ENCODE measurements around the gene B3GLCT.

The B3GLCT gene

DNA sequence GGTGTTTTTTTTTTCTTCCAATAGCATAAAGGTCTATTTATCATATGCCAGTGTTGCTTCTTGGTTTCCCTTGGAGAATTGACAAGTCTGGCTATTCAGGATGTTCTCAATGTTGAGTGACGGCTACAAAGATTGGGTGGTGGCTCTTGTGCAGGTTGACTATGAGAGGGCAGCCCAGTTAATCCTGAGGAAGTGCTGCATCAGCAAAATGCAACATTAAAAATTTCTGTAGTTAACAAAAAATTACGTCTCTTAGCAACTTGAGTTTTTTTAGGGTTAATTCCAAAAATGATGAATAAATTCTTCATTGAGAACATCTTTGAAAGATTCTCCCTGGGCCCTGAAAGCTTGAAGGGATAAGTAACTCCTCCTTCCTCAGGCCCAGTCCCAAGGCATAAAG lies 147.1 kb downstream of the B3GLCT start:
- H3K4me3 ChIP-seq (ENCODE audit: low read depth, low read length): no peak overlapping the region
- TF ChIP-seq, protein P1, sequence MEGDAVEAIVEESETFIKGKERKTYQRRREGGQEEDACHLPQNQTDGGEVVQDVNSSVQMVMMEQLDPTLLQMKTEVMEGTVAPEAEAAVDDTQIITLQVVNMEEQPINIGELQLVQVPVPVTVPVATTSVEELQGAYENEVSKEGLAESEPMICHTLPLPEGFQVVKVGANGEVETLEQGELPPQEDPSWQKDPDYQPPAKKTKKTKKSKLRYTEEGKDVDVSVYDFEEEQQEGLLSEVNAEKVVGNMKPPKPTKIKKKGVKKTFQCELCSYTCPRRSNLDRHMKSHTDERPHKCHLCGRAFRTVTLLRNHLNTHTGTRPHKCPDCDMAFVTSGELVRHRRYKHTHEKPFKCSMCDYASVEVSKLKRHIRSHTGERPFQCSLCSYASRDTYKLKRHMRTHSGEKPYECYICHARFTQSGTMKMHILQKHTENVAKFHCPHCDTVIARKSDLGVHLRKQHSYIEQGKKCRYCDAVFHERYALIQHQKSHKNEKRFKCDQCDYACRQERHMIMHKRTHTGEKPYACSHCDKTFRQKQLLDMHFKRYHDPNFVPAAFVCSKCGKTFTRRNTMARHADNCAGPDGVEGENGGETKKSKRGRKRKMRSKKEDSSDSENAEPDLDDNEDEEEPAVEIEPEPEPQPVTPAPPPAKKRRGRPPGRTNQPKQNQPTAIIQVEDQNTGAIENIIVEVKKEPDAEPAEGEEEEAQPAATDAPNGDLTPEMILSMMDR (IDR thresholded peaks at IDR 0.05; ENCODE audit: low read depth, low read length): no peak

DNA sequence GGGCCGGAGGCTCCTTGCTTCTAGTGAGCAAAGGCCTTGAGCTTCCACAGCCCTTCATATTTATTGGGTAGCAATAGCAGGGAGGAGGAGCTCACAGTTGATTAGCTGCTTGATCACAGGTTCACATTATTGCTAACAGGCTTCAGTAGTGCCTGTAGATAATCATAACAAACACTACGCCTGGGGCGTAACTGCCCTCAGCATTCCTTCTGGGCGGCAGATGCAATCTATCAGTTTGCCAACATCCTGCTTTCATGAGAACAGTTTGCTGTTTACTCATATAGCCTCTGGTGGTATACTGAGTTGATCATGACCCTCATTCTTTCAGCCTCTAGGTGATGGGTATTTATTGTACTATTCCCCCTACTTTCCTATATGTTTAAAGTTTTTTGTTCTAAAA lies 149.4 kb downstream of the B3GLCT start:
- TF ChIP-seq, protein P1 (IDR thresholded peaks at IDR 0.05; ENCODE audit: low read depth, low read length): no peak
- no peak overlapping the region for H3K4me3 ChIP-seq (ENCODE audit: low read depth, low read length)

DNA sequence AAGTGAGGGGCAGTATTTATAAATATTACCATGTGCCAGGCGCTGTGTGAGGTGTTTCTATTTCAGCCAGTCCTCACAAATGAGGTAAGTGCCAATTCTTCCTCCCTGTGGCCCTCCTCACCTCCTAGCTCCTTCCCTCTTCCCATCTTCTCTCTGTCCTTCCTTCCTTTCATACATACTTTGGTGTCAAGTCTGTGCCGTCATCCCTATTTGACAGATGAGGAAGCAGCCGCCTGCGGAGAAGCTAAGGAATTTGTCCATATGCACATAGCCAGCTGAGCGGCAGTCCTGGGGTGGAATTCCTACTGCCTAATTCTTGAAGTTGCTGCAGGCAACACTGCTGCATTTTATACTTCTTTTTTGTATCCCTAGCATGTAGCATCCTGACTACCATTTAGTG lies 150.8 kb downstream of the B3GLCT start:
- TF ChIP-seq, protein P1 (IDR thresholded peaks at IDR 0.05; ENCODE audit: low read depth, low read length): no peak
- no peak overlapping the region for H3K4me3 ChIP-seq (ENCODE audit: low read depth, low read length)

DNA sequence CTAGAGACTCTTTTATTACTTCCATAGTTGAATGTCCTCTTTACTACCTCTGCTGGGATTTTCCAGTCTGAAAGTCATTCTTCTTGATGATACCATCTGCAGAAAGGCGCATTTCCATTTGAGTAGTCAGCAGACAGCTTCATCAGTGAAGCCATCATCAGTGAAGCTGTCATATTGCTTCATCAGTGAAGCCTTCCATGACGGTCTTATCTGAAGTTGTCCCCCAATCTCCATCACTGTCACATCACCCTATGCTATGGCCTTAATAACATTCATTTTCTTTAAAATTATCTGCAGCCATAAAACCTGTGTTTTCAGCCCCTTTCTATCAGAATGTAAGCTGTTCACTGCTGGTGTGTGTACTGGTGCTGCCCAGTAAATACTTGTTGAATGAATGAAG lies 151.6 kb downstream of the B3GLCT start:
- TF ChIP-seq, protein P1 (IDR thresholded peaks at IDR 0.05; ENCODE audit: low read depth, low read length): no peak

DNA sequence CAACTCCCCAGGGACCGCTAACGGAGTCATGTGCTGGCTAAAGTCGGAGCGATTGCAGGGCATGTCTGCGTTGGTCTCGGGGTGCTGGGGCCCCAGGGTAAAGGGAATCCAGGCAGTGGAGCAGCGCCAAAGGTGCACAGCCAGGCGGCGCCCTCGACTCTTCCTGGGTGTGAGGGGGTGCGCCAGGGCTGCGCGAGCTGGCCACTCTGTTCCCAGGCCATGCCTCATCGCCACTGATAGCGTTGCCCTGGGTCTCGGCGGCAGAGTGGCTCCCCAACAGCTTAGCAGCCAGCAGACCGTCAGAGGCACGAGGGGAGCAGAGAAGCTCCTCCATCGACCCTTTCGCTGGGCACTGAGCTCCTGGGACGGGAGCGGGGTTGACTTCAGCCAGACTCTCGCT lies 152.7 kb downstream of the B3GLCT start:
- H3K4me3 ChIP-seq (ENCODE audit: low read depth, low read length): no peak overlapping the region
- TF ChIP-seq, protein P1 (IDR thresholded peaks at IDR 0.05; ENCODE audit: low read depth, low read length): no peak

More for the DNA sequence above, 151.6 kb downstream of the B3GLCT start:
- H3K4me3 ChIP-seq (ENCODE audit: low read depth, low read length): no peak overlapping the region

DNA sequence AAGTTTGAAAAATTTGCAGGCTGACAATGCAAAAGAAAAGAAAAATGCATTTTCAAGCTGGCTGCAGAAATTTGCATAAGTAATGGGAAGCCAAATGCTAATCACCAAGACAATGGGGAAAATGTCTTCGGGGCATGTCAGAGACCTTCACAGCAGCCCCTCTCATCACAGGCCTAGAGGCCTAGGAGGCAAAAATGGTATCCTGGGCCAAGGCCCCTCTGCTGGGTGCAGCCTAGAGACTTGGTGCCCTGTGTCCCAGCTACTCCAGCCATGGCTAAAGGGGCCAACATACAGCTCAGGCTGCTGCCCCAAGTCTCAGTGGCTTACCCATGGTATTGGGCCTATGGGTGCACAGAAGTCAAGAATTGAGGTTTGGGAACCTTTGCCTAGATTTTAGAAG lies 155.2 kb downstream of the B3GLCT start:
- TF ChIP-seq, protein P1 (IDR thresholded peaks at IDR 0.05; ENCODE audit: low read depth, low read length): no peak
- H3K4me3 ChIP-seq (ENCODE audit: low read depth, low read length): no peak overlapping the region

DNA sequence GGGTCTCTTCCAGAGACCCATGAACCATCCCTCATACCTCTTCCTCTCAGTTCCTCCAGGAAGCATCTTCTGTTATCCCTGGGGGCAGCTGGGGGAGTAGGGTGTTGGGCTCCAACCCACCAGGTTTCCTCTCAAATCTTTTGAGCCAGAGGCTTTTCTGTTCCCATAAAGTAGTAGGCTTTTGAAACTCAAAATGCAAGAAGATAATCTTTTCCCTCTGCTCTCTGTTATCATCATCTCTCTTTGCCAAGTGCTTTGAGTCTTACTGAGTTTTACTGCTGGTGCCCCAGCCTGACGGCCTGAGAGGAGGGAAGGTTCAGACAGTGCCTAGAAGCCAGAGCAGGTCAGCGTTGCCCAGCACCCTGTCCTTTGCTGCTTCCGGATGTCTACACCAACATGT lies 157.2 kb downstream of the B3GLCT start:
- TF ChIP-seq, protein P1 (IDR thresholded peaks at IDR 0.05; ENCODE audit: low read depth, low read length): no peak
- no peak overlapping the region for H3K4me3 ChIP-seq (ENCODE audit: low read depth, low read length)

Measured in WI38 (cell line).